ENCODE measurements around the gene UPK3BL1. TPM values are rescaled to one million over a fixed set of nuclear protein-coding genes. Genes with fewer than 3 reads are reported as not detected.
"Not testable (repeated sequence)": the region's sequence is repeated elsewhere in the genome, so short reads cannot be mapped to it uniquely, and the experiment has no call there.

Gene UPK3BL1
- total and polyA plus RNA-seq, 2 donors (not counting 1 experiment from before 2014, with no cell fraction given), result 85.4 to 203 TPM

DNA sequence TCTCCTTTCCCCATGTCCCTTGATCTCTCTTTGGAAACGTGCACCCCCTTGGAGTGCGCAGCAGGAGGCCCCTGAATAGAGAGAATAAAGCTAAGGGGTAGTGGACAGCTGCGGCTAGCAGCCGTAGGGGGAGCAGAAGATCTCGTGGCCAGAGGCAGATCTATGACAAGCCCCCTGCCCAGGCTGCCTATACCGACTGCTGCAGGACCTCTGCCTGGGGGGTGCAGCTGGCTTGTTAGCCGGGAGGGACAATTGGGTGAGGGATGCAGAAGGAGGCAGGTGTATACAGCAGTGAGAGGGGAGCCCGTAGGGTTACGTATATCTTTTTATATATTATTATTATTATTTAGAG is 29.3 kb upstream of the UPK3BL1 start:
- no CpG with 5 or more reads among the region's 9 CpGs for WGBS (ENCODE audit: insufficient coverage)
- CTCF ChIA-PET, result interaction anchor here (0.6 kb wide), 1 partner anchor 240 kb away, joined by 3 read pairs; no protein-coding TSS in a partner anchor
- H3K27me3 Mint-ChIP-seq; intact Hi-C loops (cut with micrococcal nuclease); H3K4me1 ChIP-seq (ENCODE audit: control insufficient read depth in 2 of 2, insufficient read depth in 2 of 2, low read length in 2 of 2); H3K9ac ChIP-seq (ENCODE audit: low read length); H3K4me2 ChIP-seq (replicated peaks; ENCODE audit: low read depth, low read length, poor library complexity, severe bottlenecking); H3K27me3 ChIP-seq (replicated peaks in 1 of 4; ENCODE audit: control extremely low read depth in 1 of 4, control insufficient read depth in 3 of 4, insufficient read depth in 4 of 4, low read length in 3 of 4); H3K4me1 Mint-ChIP-seq; H2AFZ ChIP-seq (ENCODE audit: insufficient read depth, low read depth, low read length, poor library complexity, severe bottlenecking); H3K27ac Mint-ChIP-seq; H3K27ac ChIP-seq (ENCODE audit: low read length in 2 of 2); H3K9me3 Mint-ChIP-seq (ENCODE audit: insufficient read depth); H3K4me3 Mint-ChIP-seq; H4K20me1 ChIP-seq (ENCODE audit: control insufficient read depth, insufficient read depth, low read length, poor library complexity, severe bottlenecking); H3K36me3 ChIP-seq (replicated peaks in 1 of 2; ENCODE audit: control extremely low read depth in 1 of 2, control insufficient read depth in 1 of 2, extremely low read depth in 1 of 2, insufficient read depth in 2 of 2, low read length in 1 of 2); H3K79me2 ChIP-seq (ENCODE audit: control insufficient read depth, insufficient read depth, low read length); POLR2A ChIA-PET; DNase-seq; H3K9me3 ChIP-seq (ENCODE audit: control extremely low read depth in 1 of 3, control insufficient read depth in 2 of 3, insufficient read depth in 1 of 3, low read length in 2 of 3): not testable (repeated sequence)
- peak overlapping the region in 1 of 5 experiments; percentile 54 for H3K4me3 ChIP-seq (ENCODE audit: control extremely low read depth in 1 of 5, extremely low read depth in 1 of 5, insufficient read depth in 1 of 5, low read depth in 2 of 5, low read length in 4 of 5)
- ATAC-seq (ENCODE audit: low read depth), result peak; percentile 22

- H3K4me1 Mint-ChIP-seq; H4K20me1 ChIP-seq (ENCODE audit: control insufficient read depth, insufficient read depth, low read length, poor library complexity, severe bottlenecking); H3K27me3 ChIP-seq (replicated peaks in 1 of 4; ENCODE audit: control extremely low read depth in 1 of 4, control insufficient read depth in 3 of 4, insufficient read depth in 4 of 4, low read length in 3 of 4); DNase-seq; H3K9me3 ChIP-seq (ENCODE audit: control extremely low read depth in 1 of 3, control insufficient read depth in 2 of 3, insufficient read depth in 1 of 3, low read length in 2 of 3); H3K9me3 Mint-ChIP-seq (ENCODE audit: insufficient read depth); H3K27me3 Mint-ChIP-seq; POLR2A ChIA-PET; H3K4me2 ChIP-seq (replicated peaks; ENCODE audit: low read depth, low read length, poor library complexity, severe bottlenecking); intact Hi-C loops (cut with micrococcal nuclease); H3K79me2 ChIP-seq (ENCODE audit: control insufficient read depth, insufficient read depth, low read length); H3K9ac ChIP-seq (ENCODE audit: low read length); H3K4me1 ChIP-seq (ENCODE audit: control insufficient read depth in 2 of 2, insufficient read depth in 2 of 2, low read length in 2 of 2); H3K36me3 ChIP-seq (replicated peaks in 1 of 2; ENCODE audit: control extremely low read depth in 1 of 2, control insufficient read depth in 1 of 2, extremely low read depth in 1 of 2, insufficient read depth in 2 of 2, low read length in 1 of 2); H2AFZ ChIP-seq (ENCODE audit: insufficient read depth, low read depth, low read length, poor library complexity, severe bottlenecking): not testable (repeated sequence)
- Histone ChIP-seq H3K27ac (ENCODE audit: low read length in 2 of 2) (peak within 1 kb of the TSS; percentile 65 to 71), H3K4me3 (ENCODE audit: control extremely low read depth in 1 of 5, extremely low read depth in 1 of 5, insufficient read depth in 1 of 5, low read depth in 2 of 5, low read length in 4 of 5) (peak within 1 kb of the TSS in 2 of 5 experiments; percentile 48 to 54)
- peak; percentile 82 for ATAC-seq (ENCODE audit: low read depth)
- 2% methylated on average over 9 of the region's 63 CpGs for WGBS (ENCODE audit: insufficient coverage)
- Mint-ChIP-seq H3K4me3 (peak within 1 kb of the TSS; percentile 66), H3K27ac (peak within 1 kb of the TSS; percentile 67)
- CTCF ChIA-PET, result interaction anchor here (0.6 kb wide), 1 partner anchor 239 kb away, joined by 3 read pairs; no protein-coding TSS in a partner anchor
Measured at GRCh38 chr7:102671166-102671955, 28.8 kb upstream of the UPK3BL1 start, which contains the start of gene POLR2J2. Gene POLR2J2 (minus strand): TSS chr7:102671663. CDS start chr7:102671601, 62 bp downstream.

- WGBS (ENCODE audit: insufficient coverage), result no CpG with 5 or more reads among the region's 14 CpGs
- ATAC-seq (ENCODE audit: low read depth); H3K36me3 ChIP-seq (replicated peaks in 1 of 2; ENCODE audit: control extremely low read depth in 1 of 2, control insufficient read depth in 1 of 2, extremely low read depth in 1 of 2, insufficient read depth in 2 of 2, low read length in 1 of 2); H2AFZ ChIP-seq (ENCODE audit: insufficient read depth, low read depth, low read length, poor library complexity, severe bottlenecking); H3K4me1 ChIP-seq (ENCODE audit: control insufficient read depth in 2 of 2, insufficient read depth in 2 of 2, low read length in 2 of 2); H3K4me3 ChIP-seq (ENCODE audit: control extremely low read depth in 1 of 5, extremely low read depth in 1 of 5, insufficient read depth in 1 of 5, low read depth in 2 of 5, low read length in 4 of 5); intact Hi-C loops (cut with micrococcal nuclease); CTCF ChIA-PET; H3K9me3 Mint-ChIP-seq (ENCODE audit: insufficient read depth); H3K27ac ChIP-seq (ENCODE audit: low read length in 2 of 2); DNase-seq; H3K4me3 Mint-ChIP-seq; H3K9me3 ChIP-seq (ENCODE audit: control extremely low read depth in 1 of 3, control insufficient read depth in 2 of 3, insufficient read depth in 1 of 3, low read length in 2 of 3); H3K27me3 Mint-ChIP-seq; H3K9ac ChIP-seq (ENCODE audit: low read length); H3K4me1 Mint-ChIP-seq; POLR2A ChIA-PET; H3K79me2 ChIP-seq (ENCODE audit: control insufficient read depth, insufficient read depth, low read length); H3K27ac Mint-ChIP-seq; H3K27me3 ChIP-seq (replicated peaks in 1 of 4; ENCODE audit: control extremely low read depth in 1 of 4, control insufficient read depth in 3 of 4, insufficient read depth in 4 of 4, low read length in 3 of 4); H4K20me1 ChIP-seq (ENCODE audit: control insufficient read depth, insufficient read depth, low read length, poor library complexity, severe bottlenecking); H3K4me2 ChIP-seq (replicated peaks; ENCODE audit: low read depth, low read length, poor library complexity, severe bottlenecking): not testable (repeated sequence)
Measured at GRCh38 chr7:102667523-102667922, 24.9 kb upstream of the UPK3BL1 start.

GRCh38 chr7:102666850-102667249 is 24.3 kb upstream of the UPK3BL1 start:
- POLR2A ChIA-PET; H3K4me2 ChIP-seq (replicated peaks; ENCODE audit: low read depth, low read length, poor library complexity, severe bottlenecking); H4K20me1 ChIP-seq (ENCODE audit: control insufficient read depth, insufficient read depth, low read length, poor library complexity, severe bottlenecking); H3K4me3 ChIP-seq (ENCODE audit: control extremely low read depth in 1 of 5, extremely low read depth in 1 of 5, insufficient read depth in 1 of 5, low read depth in 2 of 5, low read length in 4 of 5); H3K4me3 Mint-ChIP-seq; CTCF ChIA-PET; H3K36me3 ChIP-seq (replicated peaks in 1 of 2; ENCODE audit: control extremely low read depth in 1 of 2, control insufficient read depth in 1 of 2, extremely low read depth in 1 of 2, insufficient read depth in 2 of 2, low read length in 1 of 2); H3K4me1 ChIP-seq (ENCODE audit: control insufficient read depth in 2 of 2, insufficient read depth in 2 of 2, low read length in 2 of 2); H3K27me3 Mint-ChIP-seq; ATAC-seq (ENCODE audit: low read depth); H2AFZ ChIP-seq (ENCODE audit: insufficient read depth, low read depth, low read length, poor library complexity, severe bottlenecking); H3K27ac ChIP-seq (ENCODE audit: low read length in 2 of 2); H3K4me1 Mint-ChIP-seq; H3K27me3 ChIP-seq (replicated peaks in 1 of 4; ENCODE audit: control extremely low read depth in 1 of 4, control insufficient read depth in 3 of 4, insufficient read depth in 4 of 4, low read length in 3 of 4); DNase-seq; H3K27ac Mint-ChIP-seq; intact Hi-C loops (cut with micrococcal nuclease); H3K9me3 ChIP-seq (ENCODE audit: control extremely low read depth in 1 of 3, control insufficient read depth in 2 of 3, insufficient read depth in 1 of 3, low read length in 2 of 3); H3K79me2 ChIP-seq (ENCODE audit: control insufficient read depth, insufficient read depth, low read length); H3K9me3 Mint-ChIP-seq (ENCODE audit: insufficient read depth); H3K9ac ChIP-seq (ENCODE audit: low read length): not testable (repeated sequence)
- no CpG with 5 or more reads among the region's 16 CpGs for WGBS (ENCODE audit: insufficient coverage)
